Ascending aorta (tissue), 2 donors: ENCODE results near the gene HOXD3. TPM values are rescaled to one million over a fixed set of nuclear protein-coding genes. Genes with fewer than 3 reads are reported as not detected.

ENCODE experiments used
- DNase-seq, 2 donors: peaks; one replicate each; pipeline ENCODE4 v3.0.0-alpha.2; 2019; ENCODE audit warnings: low spot score in 2 of 2
- H3K27ac ChIP-seq, 2 donors: fragments of 200-600 bp; sonication (generic); one replicate each; pipeline ENCODE4 v1.5.1; 2016 to 2017; ENCODE audit warnings: mild to moderate bottlenecking in 1 of 2
- H3K27me3 ChIP-seq: fragments of 200-600 bp; sonication (generic); one replicate; pipeline ENCODE4 v1.5.1; 2017
- H3K36me3 ChIP-seq, 2 donors: fragments of 200-600 bp; sonication (generic); one replicate each; pipeline ENCODE4 v1.5.1; 2016
- H3K4me1 ChIP-seq, 2 donors: fragments of 200-600 bp; sonication (generic); one replicate each; pipeline ENCODE4 v1.5.1; 2016 to 2017; ENCODE audit warnings: mild to moderate bottlenecking in 1 of 2
- H3K4me3 ChIP-seq, 2 donors: fragments of 200-600 bp; sonication (generic); one replicate each; pipeline ENCODE4 v1.5.1; 2016 to 2017; ENCODE audit warnings: mild to moderate bottlenecking in 1 of 2
- H3K9me3 ChIP-seq, 2 donors: fragments of 200-600 bp; sonication (generic); one replicate each; pipeline ENCODE4 v1.5.1; 2016
- intact Hi-C: fragments of 100-400 bp; cut with DNase I; formaldehyde crosslinking; loops from one replicate; pipeline ENCODE4 v1.15.1; 2023
- total RNA-seq: library from RNA; depleted of rRNA; stranded (reverse); fragments of >200 nt; gene quantifications from one replicate; pipeline ENCODE4 v1.1.0, GENCODE V29; 2016
- TF ChIP-seq, protein P1 (sequence below), 3 experiments: fragments of 200-600 bp in 2 of 3; fragments of 450-650 bp in 1 of 3; sonication (generic) in 2 of 3; IDR thresholded peaks; one replicate each; pipeline ENCODE4 v1.5.1; 2016 to 2019; ENCODE audit warnings: antibody characterized with exemption in 3 of 3, mild to moderate bottlenecking in 1 of 3, moderate library complexity in 1 of 3

The HOXD3 gene
- total RNA-seq, 1 donor from 2014 or later: 8.6 TPM

DNA sequence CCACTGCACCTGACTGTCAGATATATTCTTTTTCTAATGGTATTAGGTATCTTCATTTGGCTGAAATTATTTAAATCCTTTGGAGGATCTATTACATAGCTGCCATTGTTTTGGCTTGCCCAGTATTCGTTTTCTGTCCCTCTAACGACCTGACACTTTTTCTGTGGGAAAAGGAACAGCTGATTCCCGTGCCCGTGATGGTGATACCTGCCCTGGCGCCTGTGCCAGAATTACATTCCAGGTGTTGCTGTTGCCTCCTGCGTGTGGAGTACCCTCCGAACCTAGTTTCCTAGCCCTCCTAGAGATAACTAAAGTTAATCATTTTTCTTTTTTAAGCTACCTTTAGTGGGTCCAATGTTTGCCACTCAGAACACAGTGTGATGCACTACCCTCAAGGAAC is 45.4 kb downstream of the HOXD3 start:
- no peaks in the 10 kb centered on the region for H3K36me3 ChIP-seq
- DNase-seq: no peak
- TF ChIP-seq, protein P1, sequence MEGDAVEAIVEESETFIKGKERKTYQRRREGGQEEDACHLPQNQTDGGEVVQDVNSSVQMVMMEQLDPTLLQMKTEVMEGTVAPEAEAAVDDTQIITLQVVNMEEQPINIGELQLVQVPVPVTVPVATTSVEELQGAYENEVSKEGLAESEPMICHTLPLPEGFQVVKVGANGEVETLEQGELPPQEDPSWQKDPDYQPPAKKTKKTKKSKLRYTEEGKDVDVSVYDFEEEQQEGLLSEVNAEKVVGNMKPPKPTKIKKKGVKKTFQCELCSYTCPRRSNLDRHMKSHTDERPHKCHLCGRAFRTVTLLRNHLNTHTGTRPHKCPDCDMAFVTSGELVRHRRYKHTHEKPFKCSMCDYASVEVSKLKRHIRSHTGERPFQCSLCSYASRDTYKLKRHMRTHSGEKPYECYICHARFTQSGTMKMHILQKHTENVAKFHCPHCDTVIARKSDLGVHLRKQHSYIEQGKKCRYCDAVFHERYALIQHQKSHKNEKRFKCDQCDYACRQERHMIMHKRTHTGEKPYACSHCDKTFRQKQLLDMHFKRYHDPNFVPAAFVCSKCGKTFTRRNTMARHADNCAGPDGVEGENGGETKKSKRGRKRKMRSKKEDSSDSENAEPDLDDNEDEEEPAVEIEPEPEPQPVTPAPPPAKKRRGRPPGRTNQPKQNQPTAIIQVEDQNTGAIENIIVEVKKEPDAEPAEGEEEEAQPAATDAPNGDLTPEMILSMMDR (IDR thresholded peaks at IDR 0.05): no peak
- no peaks in the 10 kb centered on the region for H3K9me3 ChIP-seq
- no peaks in the 10 kb centered on the region for H3K4me1 ChIP-seq
- no peaks in the 10 kb centered on the region for H3K27me3 ChIP-seq
- H3K27ac ChIP-seq: no peak overlapping the region
- intact Hi-C loops: no loop called here
- H3K4me3 ChIP-seq: no peak overlapping the region

DNA sequence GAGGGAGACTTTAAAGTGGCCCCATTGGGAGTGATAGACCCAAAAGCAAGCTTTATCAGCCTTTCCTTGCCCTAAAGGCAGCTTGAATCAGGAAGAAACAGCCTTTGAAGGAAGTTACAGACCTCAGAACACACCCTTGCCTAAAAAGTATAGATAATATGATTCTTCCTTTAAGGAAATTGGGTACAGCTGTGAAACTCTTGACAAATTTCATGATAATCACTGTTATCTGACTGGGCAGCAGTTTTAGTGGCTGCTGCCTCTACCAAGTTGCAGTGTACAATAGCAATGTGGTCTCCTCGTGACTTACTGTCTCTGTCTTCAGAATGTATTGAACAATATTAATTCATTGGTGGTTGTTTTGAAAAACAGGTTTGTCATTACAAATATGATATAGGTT is 48.0 kb downstream of the HOXD3 start:
- TF ChIP-seq, protein P1 (IDR thresholded peaks at IDR 0.05): no peak
- no peaks in the 10 kb centered on the region for H3K36me3 ChIP-seq
- intact Hi-C loops: no loop called here
- no peak overlapping the region for H3K27ac ChIP-seq
- no peaks in the 10 kb centered on the region for H3K9me3 ChIP-seq
- DNase-seq: no peak
- H3K27me3 ChIP-seq: no peaks in the 10 kb centered on the region
- H3K4me1 ChIP-seq: no peaks in the 10 kb centered on the region
- H3K4me3 ChIP-seq: no peak overlapping the region

DNA sequence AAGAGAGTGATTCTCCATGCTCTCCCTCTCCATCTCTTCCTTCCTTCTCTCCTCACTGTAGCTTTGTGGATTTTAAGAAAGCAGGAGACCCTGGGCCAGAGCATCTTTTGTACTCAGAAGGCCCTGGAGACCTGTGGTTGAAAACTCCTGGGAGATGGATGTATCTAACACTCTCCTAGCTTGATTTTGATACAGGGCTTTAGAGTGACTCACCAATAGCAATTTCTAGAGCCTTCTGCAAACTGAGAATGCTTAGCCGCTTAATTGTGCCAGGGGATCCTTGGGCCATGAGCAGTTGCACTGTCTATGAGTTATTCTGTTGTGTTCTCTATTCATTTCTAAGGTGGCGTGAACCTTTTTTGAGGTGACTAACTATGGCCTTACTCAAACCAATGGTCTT is 49.0 kb downstream of the HOXD3 start:
- H3K27me3 ChIP-seq: no peaks in the 10 kb centered on the region
- no peak overlapping the region for H3K27ac ChIP-seq
- TF ChIP-seq, protein P1 (IDR thresholded peaks at IDR 0.05): no peak
- no peaks in the 10 kb centered on the region for H3K9me3 ChIP-seq
- DNase-seq: no peak
- no peak overlapping the region for H3K4me3 ChIP-seq
- intact Hi-C loops: no loop called here
- H3K36me3 ChIP-seq: no peaks in the 10 kb centered on the region
- H3K4me1 ChIP-seq: no peaks in the 10 kb centered on the region

DNA sequence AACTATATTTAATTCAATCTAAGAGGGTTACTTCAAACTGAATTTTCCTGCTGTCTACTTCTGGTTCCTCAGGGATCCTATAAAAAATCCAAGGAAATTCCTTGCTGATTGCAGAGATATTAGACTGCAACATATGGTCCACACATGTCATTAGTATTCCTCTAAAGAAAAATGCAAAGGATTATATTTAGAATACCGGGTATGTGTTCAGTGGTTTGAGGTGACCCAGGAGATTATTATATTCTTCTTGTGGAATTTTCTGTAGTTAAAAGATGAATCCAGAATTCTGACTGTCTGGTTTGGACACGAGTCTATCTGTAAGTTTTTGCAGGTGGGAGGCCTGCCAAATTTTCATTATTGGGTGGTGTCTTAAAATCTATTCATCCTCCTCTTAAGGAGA is 49.6 kb downstream of the HOXD3 start:
- TF ChIP-seq, protein P1 (IDR thresholded peaks at IDR 0.05): no peak
- Histone ChIP-seq H3K4me1 (no peaks in the 10 kb centered on the region), H3K27me3 (no peaks in the 10 kb centered on the region), H3K27ac (no peak overlapping the region), H3K9me3 (no peaks in the 10 kb centered on the region), H3K36me3 (no peaks in the 10 kb centered on the region), H3K4me3 (no peak overlapping the region)
- intact Hi-C loops: no loop called here
- DNase-seq: no peak

DNA sequence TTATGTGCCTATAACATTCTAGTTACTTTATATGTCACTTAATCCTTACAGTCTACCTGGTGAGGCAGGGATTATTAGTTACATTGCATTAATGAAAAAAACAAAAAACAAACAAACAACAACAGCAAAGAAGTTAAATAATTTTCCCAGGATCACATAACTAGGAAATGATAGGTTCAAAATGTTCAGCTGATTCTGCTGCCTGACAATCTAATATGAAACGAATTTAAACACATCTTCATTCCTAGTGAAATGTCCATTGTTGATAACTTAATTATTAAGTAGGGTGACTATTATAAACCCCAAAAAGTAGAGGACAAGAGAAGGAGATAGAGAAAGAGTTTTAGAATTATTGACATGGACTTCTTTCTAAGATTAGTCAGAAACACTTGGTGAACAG is 54.0 kb downstream of the HOXD3 start:
- no peaks in the 10 kb centered on the region for H3K27me3 ChIP-seq
- TF ChIP-seq, protein P1 (IDR thresholded peaks at IDR 0.05): no peak
- H3K36me3 ChIP-seq: no peaks in the 10 kb centered on the region
- H3K27ac ChIP-seq: no peak overlapping the region
- intact Hi-C loops: no loop called here
- no peak overlapping the region for H3K4me3 ChIP-seq
- no peak for DNase-seq
- no peaks in the 10 kb centered on the region for H3K9me3 ChIP-seq
- no peaks in the 10 kb centered on the region for H3K4me1 ChIP-seq

DNA sequence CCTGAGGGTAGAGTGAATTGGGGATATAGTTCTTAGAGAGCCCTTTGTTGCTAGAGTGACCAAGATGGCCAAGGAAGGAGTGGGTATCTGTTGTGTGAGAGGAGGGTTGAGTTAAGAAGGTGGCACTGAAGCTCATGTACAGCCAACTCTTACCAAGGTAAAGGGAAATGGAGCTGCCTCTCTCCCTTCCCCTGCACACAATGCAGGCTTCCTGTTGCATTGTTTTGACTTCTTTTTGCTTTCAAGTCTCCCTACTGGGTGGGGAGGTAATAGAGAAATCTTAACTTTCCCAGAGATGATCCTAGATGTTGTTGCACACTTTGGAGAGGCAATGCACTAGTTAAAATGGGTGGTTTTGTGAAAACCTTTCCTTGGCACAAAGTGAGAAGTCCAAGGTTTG is 55.2 kb downstream of the HOXD3 start:
- no peaks in the 10 kb centered on the region for H3K4me1 ChIP-seq
- H3K27me3 ChIP-seq: no peaks in the 10 kb centered on the region
- H3K4me3 ChIP-seq: no peak overlapping the region
- TF ChIP-seq, protein P1 (IDR thresholded peaks at IDR 0.05): no peak
- H3K9me3 ChIP-seq: no peaks in the 10 kb centered on the region
- no peaks in the 10 kb centered on the region for H3K36me3 ChIP-seq
- intact Hi-C loops: no loop called here
- no peak overlapping the region for H3K27ac ChIP-seq
- no peak for DNase-seq
